Astrocyte of the spinal cord (primary cell): Measurements from ENCODE around the gene DENND1A.

Experiments used
- DNase-seq: peaks from one replicate; pipeline ENCODE4 v3.0.0; 2011; ENCODE audit warnings: low read depth, low spot score
- H3K4me3 ChIP-seq: 2 replicates; pipeline ENCODE4 v1.5.1; 2011; ENCODE audit warnings: low read depth, mild to moderate bottlenecking, low read length, moderate library complexity
- in situ Hi-C: cut with HindIII; loops from 2 replicates; pipeline ENCODE4 v1.10.0; 2017; ENCODE audit warnings: low sequenced_read_pairs
- TF ChIP-seq, protein P1 (sequence below): IDR thresholded peaks from 2 replicates; pipeline ENCODE4 v1.5.1; 2012; ENCODE audit warnings: low read depth, mild to moderate bottlenecking, low read length, inconsistent platforms

The DENND1A gene

DNA sequence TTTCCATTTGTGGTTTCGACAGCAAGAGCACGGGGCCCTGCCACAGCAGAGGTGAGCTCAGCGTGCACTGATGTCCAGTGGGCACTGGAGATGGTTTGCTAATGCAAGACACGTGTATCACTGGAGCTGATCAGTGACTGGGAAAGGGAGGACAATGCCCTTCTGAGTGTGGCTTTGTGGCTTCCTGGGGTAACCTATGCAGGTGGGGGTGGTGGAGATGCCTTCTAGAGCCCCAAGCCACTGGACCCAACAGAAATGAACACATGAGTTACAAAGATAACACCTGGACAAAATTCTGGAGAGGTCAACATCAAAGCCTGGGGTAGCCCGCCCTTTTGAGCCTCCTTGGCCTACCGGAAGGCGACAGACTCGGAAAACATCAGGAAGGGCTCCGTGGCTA is 312.6 kb downstream of the DENND1A start:
- DNase-seq: no peak
- in situ Hi-C loops: no loop called here
- H3K4me3 ChIP-seq: no peak overlapping the region
- TF ChIP-seq, protein P1, sequence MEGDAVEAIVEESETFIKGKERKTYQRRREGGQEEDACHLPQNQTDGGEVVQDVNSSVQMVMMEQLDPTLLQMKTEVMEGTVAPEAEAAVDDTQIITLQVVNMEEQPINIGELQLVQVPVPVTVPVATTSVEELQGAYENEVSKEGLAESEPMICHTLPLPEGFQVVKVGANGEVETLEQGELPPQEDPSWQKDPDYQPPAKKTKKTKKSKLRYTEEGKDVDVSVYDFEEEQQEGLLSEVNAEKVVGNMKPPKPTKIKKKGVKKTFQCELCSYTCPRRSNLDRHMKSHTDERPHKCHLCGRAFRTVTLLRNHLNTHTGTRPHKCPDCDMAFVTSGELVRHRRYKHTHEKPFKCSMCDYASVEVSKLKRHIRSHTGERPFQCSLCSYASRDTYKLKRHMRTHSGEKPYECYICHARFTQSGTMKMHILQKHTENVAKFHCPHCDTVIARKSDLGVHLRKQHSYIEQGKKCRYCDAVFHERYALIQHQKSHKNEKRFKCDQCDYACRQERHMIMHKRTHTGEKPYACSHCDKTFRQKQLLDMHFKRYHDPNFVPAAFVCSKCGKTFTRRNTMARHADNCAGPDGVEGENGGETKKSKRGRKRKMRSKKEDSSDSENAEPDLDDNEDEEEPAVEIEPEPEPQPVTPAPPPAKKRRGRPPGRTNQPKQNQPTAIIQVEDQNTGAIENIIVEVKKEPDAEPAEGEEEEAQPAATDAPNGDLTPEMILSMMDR: no peak

DNA sequence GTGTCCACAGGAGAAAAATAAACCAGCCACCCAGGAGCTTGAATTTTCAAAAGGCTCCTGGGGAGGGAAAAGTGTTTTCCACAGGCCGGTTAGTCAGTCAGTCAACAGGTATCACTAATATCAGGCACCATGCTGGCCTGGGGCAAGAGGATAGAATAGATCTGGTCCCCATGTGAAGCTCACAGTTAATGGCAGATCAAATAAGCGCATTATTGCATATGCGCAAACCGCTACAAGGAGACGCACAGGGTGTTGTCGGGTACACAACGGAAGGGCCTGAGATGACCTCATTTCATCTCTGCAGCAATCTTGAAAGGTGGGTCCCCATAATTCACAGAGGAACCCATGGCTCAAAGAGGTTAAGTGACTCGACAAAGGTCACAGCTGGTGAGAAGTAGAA is 313.2 kb downstream of the DENND1A start:
- in situ Hi-C loops: no loop called here
- H3K4me3 ChIP-seq: no peak overlapping the region
- TF ChIP-seq, protein P1: no peak
- DNase-seq: no peak

DNA sequence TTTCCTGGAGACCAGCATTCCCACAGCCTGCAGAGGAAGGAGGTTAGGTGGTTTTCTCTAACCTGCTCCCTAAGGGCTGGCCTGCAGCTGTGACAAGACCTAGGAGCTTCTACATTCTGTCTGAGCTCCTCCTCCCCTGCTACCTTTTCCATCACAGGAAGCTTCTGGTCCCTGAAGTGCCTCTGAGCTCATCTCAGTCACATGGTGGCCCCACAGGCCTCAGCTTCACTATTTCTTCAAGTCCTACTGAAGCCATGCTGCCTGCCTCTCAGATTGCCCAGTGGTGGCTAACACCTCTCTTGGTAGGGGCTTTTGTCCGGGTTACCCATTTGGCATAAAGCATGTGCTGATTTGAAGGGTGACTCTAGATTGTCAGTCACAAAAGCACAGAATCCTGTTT is 314.5 kb downstream of the DENND1A start:
- in situ Hi-C loops: no loop called here
- DNase-seq: no peak
- TF ChIP-seq, protein P1: no peak
- no peak overlapping the region for H3K4me3 ChIP-seq

DNA sequence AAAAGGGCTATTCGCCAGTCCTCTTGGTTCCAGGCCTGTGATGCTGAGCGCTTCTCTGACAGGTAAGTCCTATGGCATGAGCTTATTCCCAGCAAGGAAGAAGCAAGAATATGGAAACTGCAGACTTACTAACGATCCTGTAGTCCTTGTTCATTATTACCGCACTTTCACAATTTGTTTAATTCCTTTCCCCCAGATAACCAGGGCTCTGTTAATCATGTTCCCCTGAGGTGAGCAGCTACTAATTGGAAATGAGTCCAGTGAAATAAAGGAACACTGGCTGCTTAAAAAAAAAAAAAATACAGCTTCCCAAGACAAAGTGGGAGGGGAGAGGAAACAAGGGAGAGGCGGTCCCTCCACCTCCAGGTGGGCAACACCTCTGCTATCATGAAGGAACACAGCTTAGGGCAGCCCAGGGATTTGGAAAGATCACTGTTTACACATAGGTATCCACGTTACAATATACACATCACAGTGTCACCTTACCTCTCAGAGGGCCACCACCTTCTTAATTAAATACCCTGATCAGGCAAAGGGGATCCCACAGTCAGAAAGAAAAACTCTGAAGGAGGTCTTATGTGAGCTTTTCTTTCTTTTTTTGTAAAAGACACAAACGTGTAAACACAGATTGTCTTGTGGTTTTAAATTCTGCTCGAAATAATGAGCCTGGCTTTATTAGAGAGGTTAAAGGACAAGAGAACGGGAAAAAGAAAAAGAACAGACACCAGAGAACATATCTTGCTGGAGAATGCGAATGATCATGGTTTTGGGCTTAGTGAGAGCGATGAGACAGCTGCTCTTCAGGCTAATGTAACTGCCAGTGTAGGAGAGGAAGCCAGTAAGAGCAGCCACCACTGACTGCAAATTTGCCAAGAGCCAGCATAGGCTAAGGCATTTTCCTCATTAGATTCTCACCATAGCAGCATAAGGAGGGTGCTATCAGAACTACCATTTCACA is 315.3 kb downstream of the DENND1A start:
- no peak overlapping the region for H3K4me3 ChIP-seq
- TF ChIP-seq, protein P1: no peak
- in situ Hi-C loops: no loop called here
- no peak for DNase-seq

DNA sequence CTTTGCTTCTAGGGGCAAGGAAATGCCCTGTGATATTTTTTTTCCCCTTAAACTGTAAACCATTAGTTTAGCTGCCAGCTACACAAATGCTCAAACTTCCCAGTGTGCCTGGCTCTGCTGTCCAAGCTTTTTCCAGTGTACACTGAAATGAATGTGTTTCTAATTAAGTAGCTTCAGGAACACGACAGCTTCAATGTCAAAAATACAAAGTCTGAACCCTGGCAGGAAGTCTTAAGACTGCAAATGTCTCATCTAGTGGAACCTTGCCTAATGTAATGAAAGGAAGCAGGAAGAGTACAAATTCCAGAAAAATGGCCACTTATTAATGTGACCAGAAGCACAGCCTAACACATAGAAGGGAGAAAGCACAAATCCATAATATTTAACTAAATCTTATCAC is 318.7 kb downstream of the DENND1A start:
- DNase-seq: peak; percentile 25
- H3K4me3 ChIP-seq: no peak overlapping the region
- in situ Hi-C loops: no loop called here
- TF ChIP-seq, protein P1: no peak

DNA sequence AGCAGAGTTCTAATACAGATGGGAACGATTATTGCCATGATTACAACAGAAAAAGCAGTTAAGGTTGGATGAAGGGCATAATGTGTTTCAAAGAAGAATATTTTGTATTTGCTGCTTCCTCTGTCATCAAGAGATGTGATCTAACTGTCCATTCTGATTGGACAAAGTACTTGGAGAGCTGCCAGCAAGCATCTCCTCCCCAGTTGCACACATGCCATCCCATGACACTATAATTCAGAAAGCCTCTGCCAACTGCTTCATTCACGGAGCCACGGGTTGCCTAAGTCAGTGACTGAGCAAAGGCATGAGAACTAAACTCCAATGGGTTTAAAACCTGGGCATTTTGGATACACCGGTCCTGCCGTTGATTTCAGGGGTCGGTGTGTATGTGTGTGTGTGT is 320.1 kb downstream of the DENND1A start:
- in situ Hi-C loops: no loop called here

More for the DNA sequence above, 320.1 kb downstream of the DENND1A start:
- no peak for DNase-seq
- TF ChIP-seq, protein P1: no peak
- no peak overlapping the region for H3K4me3 ChIP-seq
